NOMO-1 treated with DMSO at 0.1 percent for 48 hours (cell line): ENCODE data around the gene C1GALT1C1.
"Not testable (repeated sequence)": the region's sequence is repeated elsewhere in the genome, so short reads cannot be mapped to it uniquely, and the experiment has no call there.

Source experiments
- DNase-seq: peaks from one replicate; lab custom pipeline; 2025; ENCODE audit not compliant: unreplicated experiment; lab: John Stamatoyannopoulos, UW

Gene C1GALT1C1

GRCh38 chrX:120629667-120630537 is at the start of gene C1GALT1C1:
Gene C1GALT1C1 (minus strand): TSS chrX:120630054. CDS start chrX:120627166, 2,888 bp downstream.
- DNase-seq = peak; percentile 93

GRCh38 chrX:120677004-120677652 is 47.3 kb upstream of the C1GALT1C1 start:
- no peak for DNase-seq

- DNase-seq = no peak
Observed at GRCh38 chrX:120672841-120673530, 43.1 kb upstream of the C1GALT1C1 start.

- DNase-seq = no peak
Observed at GRCh38 chrX:120672389-120672788, 42.5 kb upstream of the C1GALT1C1 start.

- no peak for DNase-seq
Observed at GRCh38 chrX:120671963-120672362, 42.1 kb upstream of the C1GALT1C1 start.

GRCh38 chrX:120668357-120668756 is 38.5 kb upstream of the C1GALT1C1 start:
- DNase-seq = no peak

GRCh38 chrX:120664535-120664934 is 34.7 kb upstream of the C1GALT1C1 start:
- DNase-seq = not testable (repeated sequence)

GRCh38 chrX:120664081-120664480 is 34.2 kb upstream of the C1GALT1C1 start:
- DNase-seq = peak; percentile 32

GRCh38 chrX:120662662-120663061 is 32.8 kb upstream of the C1GALT1C1 start:
- no peak for DNase-seq

- no peak for DNase-seq
Observed at GRCh38 chrX:120660637-120661036, 30.8 kb upstream of the C1GALT1C1 start.

GRCh38 chrX:120653000-120653399 is 23.1 kb upstream of the C1GALT1C1 start:
- peak; percentile 1 for DNase-seq

GRCh38 chrX:120652256-120652655 is 22.4 kb upstream of the C1GALT1C1 start:
- DNase-seq = not testable (repeated sequence)

GRCh38 chrX:120647127-120647526 is 17.3 kb upstream of the C1GALT1C1 start:
- no peak for DNase-seq

- DNase-seq = no peak
Observed at GRCh38 chrX:120642871-120643270, 13.0 kb upstream of the C1GALT1C1 start.

GRCh38 chrX:120638619-120639018 is 8.8 kb upstream of the C1GALT1C1 start:
- DNase-seq = no peak

- DNase-seq = no peak
Observed at GRCh38 chrX:120625371-120625770, 4.5 kb downstream of the C1GALT1C1 start.

GRCh38 chrX:120617996-120618630 is 11.7 kb downstream of the C1GALT1C1 start:
- peak; percentile 51 for DNase-seq

- DNase-seq = no peak
Observed at GRCh38 chrX:120614816-120615215, 15.0 kb downstream of the C1GALT1C1 start.

- DNase-seq = no peak
Observed at GRCh38 chrX:120612086-120612485, 17.8 kb downstream of the C1GALT1C1 start.

- peak; percentile 19 for DNase-seq
Observed at GRCh38 chrX:120604361-120604782, 25.5 kb downstream of the C1GALT1C1 start.
